H9 (cell line): Measurements from ENCODE around the gene HHLA2. TPM values are rescaled to one million over a fixed set of nuclear protein-coding genes. Genes with fewer than 3 reads are reported as not detected.

Experiments used
- DNase-seq: peaks from one replicate; pipeline ENCODE4 v3.0.0-alpha.2; 2017
- H2AFZ ChIP-seq: one replicate; pipeline ENCODE4 v1.6.1; 2013; ENCODE audit warnings: mild to moderate bottlenecking, low read length, control low read depth, moderate library complexity
- H2AK5ac ChIP-seq: 2 replicates; pipeline ENCODE4 v1.6.1; 2013; ENCODE audit warnings: low read length, control low read depth, mixed read lengths; ENCODE audit not compliant: insufficient read length
- H2BK120ac ChIP-seq: one replicate; pipeline ENCODE4 v1.6.1; 2013; ENCODE audit warnings: low read depth, mild to moderate bottlenecking, low read length, control low read depth, inconsistent platforms; ENCODE audit not compliant: poor library complexity, severe bottlenecking
- H2BK12ac ChIP-seq: 2 replicates; pipeline ENCODE4 v1.6.1; 2013; ENCODE audit warnings: low read length, control low read depth, mixed read lengths, low read depth; ENCODE audit not compliant: insufficient read length
- H2BK15ac ChIP-seq: 2 replicates; pipeline ENCODE4 v1.6.1; 2013; ENCODE audit warnings: low read depth, low read length, control low read depth
- H2BK20ac ChIP-seq: one replicate; pipeline ENCODE4 v1.6.1; 2013; ENCODE audit warnings: low read depth, mild to moderate bottlenecking, low read length, control low read depth, inconsistent platforms; ENCODE audit not compliant: poor library complexity, severe bottlenecking
- H2BK5ac ChIP-seq: 2 replicates; pipeline ENCODE4 v1.6.1; 2013; ENCODE audit warnings: low read length, control low read depth, mixed read lengths; ENCODE audit not compliant: insufficient read length
- H3K14ac ChIP-seq: 2 replicates; pipeline ENCODE4 v1.6.1; 2013; ENCODE audit warnings: low read length, control low read depth; ENCODE audit not compliant: insufficient read depth
- H3K18ac ChIP-seq: 2 replicates; pipeline ENCODE4 v1.6.1; 2013; ENCODE audit warnings: low read depth, mild to moderate bottlenecking, mixed read lengths, low read length, control low read depth; ENCODE audit not compliant: insufficient read length
- H3K23ac ChIP-seq: 2 replicates; pipeline ENCODE4 v1.6.1; 2013; ENCODE audit warnings: low read length, control low read depth, mixed read lengths, low read depth; ENCODE audit not compliant: insufficient read length
- H3K23me2 ChIP-seq: 2 replicates; pipeline ENCODE4 v1.6.1; 2013; ENCODE audit warnings: low read depth, mild to moderate bottlenecking, mixed read lengths, low read length, control low read depth; ENCODE audit not compliant: insufficient read length, poor library complexity, severe bottlenecking
- H3K27ac ChIP-seq: 2 replicates; pipeline ENCODE4 v1.5.1; 2013; ENCODE audit warnings: low read length, control low read depth, mixed read lengths, low read depth; ENCODE audit not compliant: insufficient read length
- H3K27me3 ChIP-seq: 2 replicates; pipeline ENCODE4 v1.6.1; 2013; ENCODE audit warnings: low read length, control low read depth, inconsistent platforms; ENCODE audit not compliant: insufficient read depth
- H3K4ac ChIP-seq: 2 replicates; pipeline ENCODE4 v1.6.1; 2013; ENCODE audit warnings: low read depth, mild to moderate bottlenecking, control low read depth, inconsistent platforms, low read length, moderate library complexity
- H3K4me1 ChIP-seq: 2 replicates; pipeline ENCODE4 v1.6.1; 2013; ENCODE audit warnings: low read length, control low read depth, inconsistent platforms; ENCODE audit not compliant: insufficient read depth
- H3K4me2 ChIP-seq: 2 replicates; pipeline ENCODE4 v1.6.1; 2013; ENCODE audit warnings: low read length, control low read depth, mixed read lengths; ENCODE audit not compliant: insufficient read length, insufficient read depth
- H3K56ac ChIP-seq: 2 replicates; pipeline ENCODE4 v1.6.1; 2013; ENCODE audit warnings: low read depth, mild to moderate bottlenecking, mixed read lengths, low read length, control low read depth; ENCODE audit not compliant: insufficient read length
- H3K79me1 ChIP-seq: 2 replicates; pipeline ENCODE4 v1.6.1; 2013; ENCODE audit warnings: low read depth, mild to moderate bottlenecking, moderate library complexity, low read length, control low read depth, inconsistent platforms; ENCODE audit not compliant: insufficient read depth, poor library complexity, severe bottlenecking
- H3K79me2 ChIP-seq: 2 replicates; pipeline ENCODE4 v1.6.1; 2013; ENCODE audit warnings: low read length, control low read depth, inconsistent platforms; ENCODE audit not compliant: insufficient read depth
- H3K9ac ChIP-seq: 2 replicates; pipeline ENCODE4 v1.6.1; 2013; ENCODE audit warnings: low read length, control low read depth, mixed read lengths; ENCODE audit not compliant: insufficient read length; ENCODE audit errors: extremely low read depth
- H3K9me3 ChIP-seq: one replicate; pipeline ENCODE4 v1.6.1; 2013; ENCODE audit warnings: low read depth, low read length, inconsistent platforms; ENCODE audit not compliant: control insufficient read depth
- H3T11ph ChIP-seq: one replicate; pipeline ENCODE4 v1.6.1; 2013; ENCODE audit warnings: mild to moderate bottlenecking, low read length, control low read depth, inconsistent platforms
- H4K20me1 ChIP-seq: one replicate; pipeline ENCODE4 v1.6.1; 2013; ENCODE audit not compliant: control insufficient read depth, insufficient read length, insufficient read depth
- H4K5ac ChIP-seq: 2 replicates; pipeline ENCODE4 v1.6.1; 2013; ENCODE audit warnings: low read depth, mild to moderate bottlenecking, mixed read lengths, low read length, control low read depth; ENCODE audit not compliant: insufficient read length
- H4K8ac ChIP-seq: replicated peaks from 2 replicates; pipeline ENCODE4 v1.6.1; 2013; ENCODE audit warnings: low read length, control low read depth, mixed read lengths, low read depth; ENCODE audit not compliant: insufficient read length
- H4K91ac ChIP-seq: 2 replicates; pipeline ENCODE4 v1.6.1; 2013; ENCODE audit warnings: low read depth, mild to moderate bottlenecking, moderate library complexity, mixed read lengths, low read length, control low read depth; ENCODE audit not compliant: insufficient read length
- H3K27ac Mint-ChIP-seq, 3 experiments: 2 replicates in 2 of 3; 3 replicates in 1 of 3; pipeline ENCODE4 v1.8.0; 2020 to 2021; ENCODE audit warnings: mixed read lengths in 3 of 3, mild to moderate bottlenecking in 1 of 3, moderate library complexity in 1 of 3
- H3K27me3 Mint-ChIP-seq: 2 replicates; pipeline ENCODE4 v1.8.0; 2021; ENCODE audit warnings: low read depth, mild to moderate bottlenecking, moderate library complexity, mixed read lengths
- H3K36me3 Mint-ChIP-seq, 3 experiments: 2 replicates in 2 of 3; 3 replicates in 1 of 3; pipeline ENCODE4 v1.8.0; 2020 to 2021; ENCODE audit warnings: low read depth in 3 of 3, mixed read lengths in 3 of 3; ENCODE audit not compliant: insufficient read depth in 1 of 3
- H3K4me1 Mint-ChIP-seq, 2 experiments: 2 replicates each; pipeline ENCODE4 v1.8.0; 2020; ENCODE audit warnings: mixed read lengths in 2 of 2
- H3K4me3 Mint-ChIP-seq, 2 experiments: 2 replicates in 1 of 2; 3 replicates in 1 of 2; pipeline ENCODE4 v1.8.0; 2020 to 2021; ENCODE audit warnings: mild to moderate bottlenecking in 2 of 2, mixed read lengths in 2 of 2, moderate library complexity in 1 of 2
- H3K9me3 Mint-ChIP-seq, 2 experiments: 2 replicates in 1 of 2; 3 replicates in 1 of 2; pipeline ENCODE4 v1.8.0; 2020; ENCODE audit warnings: mild to moderate bottlenecking in 2 of 2, mixed read lengths in 2 of 2, moderate library complexity in 1 of 2
- WGBS: extraction: QIAGEN DNeasy Blood & Tissue Kit; methylation state at CpG from one replicate; pipeline ENCODE4 v1.1.7; 2013; ENCODE audit warnings: missing lambda C conversion rate, low lambda C conversion rate, mixed read lengths; ENCODE audit not compliant: insufficient read length; ENCODE audit errors: extremely low coverage; 5-methylcytosine and 5-hydroxymethylcytosine counted together
- total RNA-seq: library from RNA; stranded (reverse); gene quantifications from 2 replicates; pipeline ENCODE4 v1.2.1, GENCODE V29; 2021
- TF ChIP-seq, protein P1 (sequence below): fragments of 200-600 bp; sonication (generic); conservative IDR thresholded peaks from 3 replicates; pipeline ENCODE4 v1.8.0; 2021; ENCODE audit warnings: antibody characterized with exemption, mild to moderate bottlenecking

The HHLA2 gene
- total RNA-seq, 1 experiment from 2014 or later, result not detected

DNA sequence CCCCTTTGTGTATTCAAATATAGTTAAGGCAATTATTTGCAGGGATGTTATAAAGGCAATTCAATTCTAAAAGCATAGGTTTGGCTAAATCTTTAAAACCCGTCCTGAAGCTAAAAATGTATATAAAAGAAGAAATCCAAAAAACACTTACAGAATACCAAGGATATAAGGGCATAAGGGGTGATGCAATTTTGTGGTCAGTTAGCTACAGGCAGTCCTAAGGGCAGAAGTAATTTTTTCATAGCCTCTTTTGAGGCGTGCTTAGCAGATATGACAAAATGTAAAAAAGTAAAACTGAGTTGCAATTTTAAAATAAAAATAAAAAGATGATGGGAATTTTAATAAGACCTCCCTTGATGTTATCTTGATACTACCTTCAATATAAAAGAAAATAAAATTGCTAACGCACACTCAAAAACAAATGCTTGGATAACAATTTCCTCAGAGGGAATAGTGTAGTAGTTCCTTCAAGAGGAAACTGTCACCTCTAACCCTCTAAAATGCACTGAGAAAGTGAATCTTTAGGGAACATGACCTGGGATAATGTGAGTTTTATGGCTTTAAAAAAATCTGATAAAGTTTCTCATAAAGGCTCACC, 109.8 kb downstream of the HHLA2 start:
- no CpG with 5 or more reads among the region's 3 CpGs for WGBS
- H3K23me2 ChIP-seq, result no peaks in the 10 kb centered on the region
- H3K4me1 Mint-ChIP-seq, result peaks cover 15 to 18% of the 10 kb centered on the region in 2 experiments
- H2BK15ac ChIP-seq, result no peak overlapping the region
- H3K9me3 Mint-ChIP-seq, result no peaks in the 10 kb centered on the region; a peak in 2 of 5 replicates
- no peak overlapping the region for H3K4me2 ChIP-seq
- H4K91ac ChIP-seq, result no peak overlapping the region
- no peak overlapping the region for H3K4ac ChIP-seq
- H3K18ac ChIP-seq, result no peak overlapping the region
- no peaks in the 10 kb centered on the region for H4K20me1 ChIP-seq
- no peaks in the 10 kb centered on the region for H3K9me3 ChIP-seq
- H3K23ac ChIP-seq, result no peak overlapping the region
- no peaks in the 10 kb centered on the region for H3K79me2 ChIP-seq
- no peak overlapping the region for H3K9ac ChIP-seq
- H4K8ac ChIP-seq, result no peak overlapping the region
- TF ChIP-seq, protein P1, sequence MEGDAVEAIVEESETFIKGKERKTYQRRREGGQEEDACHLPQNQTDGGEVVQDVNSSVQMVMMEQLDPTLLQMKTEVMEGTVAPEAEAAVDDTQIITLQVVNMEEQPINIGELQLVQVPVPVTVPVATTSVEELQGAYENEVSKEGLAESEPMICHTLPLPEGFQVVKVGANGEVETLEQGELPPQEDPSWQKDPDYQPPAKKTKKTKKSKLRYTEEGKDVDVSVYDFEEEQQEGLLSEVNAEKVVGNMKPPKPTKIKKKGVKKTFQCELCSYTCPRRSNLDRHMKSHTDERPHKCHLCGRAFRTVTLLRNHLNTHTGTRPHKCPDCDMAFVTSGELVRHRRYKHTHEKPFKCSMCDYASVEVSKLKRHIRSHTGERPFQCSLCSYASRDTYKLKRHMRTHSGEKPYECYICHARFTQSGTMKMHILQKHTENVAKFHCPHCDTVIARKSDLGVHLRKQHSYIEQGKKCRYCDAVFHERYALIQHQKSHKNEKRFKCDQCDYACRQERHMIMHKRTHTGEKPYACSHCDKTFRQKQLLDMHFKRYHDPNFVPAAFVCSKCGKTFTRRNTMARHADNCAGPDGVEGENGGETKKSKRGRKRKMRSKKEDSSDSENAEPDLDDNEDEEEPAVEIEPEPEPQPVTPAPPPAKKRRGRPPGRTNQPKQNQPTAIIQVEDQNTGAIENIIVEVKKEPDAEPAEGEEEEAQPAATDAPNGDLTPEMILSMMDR, result no peak
- no peak overlapping the region for H2AFZ ChIP-seq
- H2BK5ac ChIP-seq, result no peak overlapping the region
- H3K14ac ChIP-seq, result no peak overlapping the region
- no peak overlapping the region for H3K27ac Mint-ChIP-seq
- no peak overlapping the region for H4K5ac ChIP-seq
- no peak overlapping the region for H2BK20ac ChIP-seq
- no peak for DNase-seq
- no peak overlapping the region for H2BK12ac ChIP-seq
- no peak overlapping the region for H3K56ac ChIP-seq
- H3T11ph ChIP-seq, result no peak overlapping the region
- no peak overlapping the region for H3K4me3 Mint-ChIP-seq
- no peaks in the 10 kb centered on the region for H3K36me3 Mint-ChIP-seq
- peaks cover 2% of the 10 kb centered on the region; the same call in 1 of the 2 replicates for H3K4me1 ChIP-seq
- no peak overlapping the region for H2AK5ac ChIP-seq
- no peak overlapping the region for H3K27ac ChIP-seq
- no peaks in the 10 kb centered on the region for H3K27me3 ChIP-seq
- no peak overlapping the region for H2BK120ac ChIP-seq
- H3K79me1 ChIP-seq, result no peaks in the 10 kb centered on the region
- no peaks in the 10 kb centered on the region for H3K27me3 Mint-ChIP-seq
